ENCODE data around the gene AFG3L2. TPM values are rescaled to one million over a fixed set of nuclear protein-coding genes. Genes with fewer than 3 reads are reported as not detected.

Gene AFG3L2
- total RNA-seq, 2 donors from 2014 or later, result 39.7 to 51.5 TPM

DNA sequence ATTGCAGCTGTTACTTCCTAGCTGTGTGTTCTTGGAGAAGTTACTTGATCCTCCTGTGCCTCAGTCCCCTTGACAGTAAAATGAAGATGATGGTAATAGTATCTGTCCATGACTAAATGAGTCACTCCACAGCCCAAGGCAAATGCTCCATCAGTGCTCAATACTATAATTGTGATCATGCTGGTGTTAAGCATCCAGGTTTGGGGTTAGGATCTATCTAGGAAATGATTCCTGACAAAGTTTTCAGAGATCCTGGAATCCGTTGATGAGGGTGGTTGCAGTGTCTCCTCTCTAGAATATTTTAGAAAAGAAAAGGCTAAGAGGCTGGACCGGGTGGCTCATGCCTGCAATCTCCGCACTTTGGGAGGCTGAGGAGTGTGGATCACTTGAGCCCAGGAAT is 28.0 kb upstream of the AFG3L2 start:
- Histone ChIP-seq H3K36me3 (no peaks in the 10 kb centered on the region), H3K4me3 (no peak overlapping the region), H3K27me3 (replicated peaks; ENCODE audit: insufficient read depth) (no peaks in the 10 kb centered on the region), H3K9me3 (no peaks in the 10 kb centered on the region), H3K4me1 (replicated peaks) (no peaks in the 10 kb centered on the region), H3K27ac (no peak overlapping the region)
- no peak for TF ChIP-seq CTCF (IDR thresholded peaks at IDR 0.05)
- no peak for TF ChIP-seq POLR2A (IDR thresholded peaks at IDR 0.05)
- TF ChIP-seq POLR2AphosphoS5 (IDR thresholded peaks at IDR 0.05), result no peak
- intact Hi-C loops (cut with DNase I), result loop anchor here (5.0 kb wide), 2 partner anchors 252 to 477 kb away; partner anchors contain the start of genes PTPN2 and SPIRE1
- no peak for DNase-seq (ENCODE audit: low spot score)
- WGBS, result 86% methylated on average over 3 of the region's 3 CpGs

DNA sequence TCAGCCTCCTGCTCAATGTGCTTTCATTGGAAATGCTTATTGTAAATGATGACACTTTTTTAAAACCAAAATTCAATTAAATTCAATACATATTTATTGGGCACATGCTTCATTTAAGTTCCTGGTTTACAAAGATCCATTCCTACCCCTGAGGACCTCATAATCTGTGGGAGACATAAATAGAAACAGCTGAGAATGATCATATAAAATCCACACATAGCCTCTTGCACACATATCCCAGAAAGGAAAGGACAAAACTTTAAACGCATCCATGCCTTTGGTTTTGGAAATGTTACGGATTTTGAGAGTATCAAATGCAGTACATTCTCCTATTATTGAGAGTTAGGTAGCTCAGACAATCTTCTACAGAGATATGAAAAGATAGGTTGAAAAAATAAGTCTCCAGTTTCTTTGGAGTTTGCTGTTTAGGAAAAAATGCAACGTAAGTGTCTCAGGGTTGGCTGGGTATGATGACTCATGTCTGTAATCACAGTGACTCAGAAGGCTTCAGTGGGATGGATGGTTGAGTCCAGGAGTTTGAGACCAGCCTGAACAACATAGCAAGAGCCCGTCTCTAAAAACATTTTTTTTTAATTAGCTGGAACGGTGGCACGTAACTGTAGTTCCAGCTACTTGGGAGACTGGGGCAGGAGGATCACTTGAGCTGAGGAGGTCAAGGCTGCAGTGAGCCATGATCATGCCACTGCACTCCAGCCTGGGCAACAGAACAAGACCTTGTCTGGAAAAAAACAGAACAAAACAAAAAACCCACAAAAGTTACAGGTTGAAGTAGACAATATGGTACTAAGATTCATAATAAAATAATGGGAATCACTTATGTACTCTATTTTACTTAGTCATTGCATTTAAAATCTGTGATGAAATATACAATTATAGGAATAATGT is 26.8 kb upstream of the AFG3L2 start:
- H3K4me3 ChIP-seq, result no peak overlapping the region
- no peak for DNase-seq (ENCODE audit: low spot score)
- intact Hi-C loops (cut with DNase I), result no loop called here

GRCh38 chr18:12401881-12402280 is 24.9 kb upstream of the AFG3L2 start:
- Histone ChIP-seq H3K4me1 (replicated peaks) (no peaks in the 10 kb centered on the region), H3K27me3 (replicated peaks; ENCODE audit: insufficient read depth) (no peaks in the 10 kb centered on the region), H3K36me3 (no peaks in the 10 kb centered on the region), H3K9me3 (no peaks in the 10 kb centered on the region), H3K4me3 (no peak overlapping the region), H3K27ac (no peak overlapping the region)
- DNase-seq (ENCODE audit: low spot score), result no peak
- intact Hi-C loops (cut with DNase I), result no loop called here
- WGBS, result 50% methylated on average over 9 of the region's 9 CpGs
- TF ChIP-seq POLR2A (IDR thresholded peaks at IDR 0.05) (no peak), CTCF (IDR thresholded peaks at IDR 0.05) (no peak), POLR2AphosphoS5 (IDR thresholded peaks at IDR 0.05) (no peak)

More for the DNA sequence above, 26.8 kb upstream of the AFG3L2 start:
- Histone ChIP-seq H3K36me3 (no peaks in the 10 kb centered on the region), H3K27me3 (replicated peaks; ENCODE audit: insufficient read depth) (no peaks in the 10 kb centered on the region), H3K4me1 (replicated peaks) (no peaks in the 10 kb centered on the region), H3K27ac (no peak overlapping the region), H3K9me3 (no peaks in the 10 kb centered on the region)
- 54% methylated on average over 6 of the region's 6 CpGs for WGBS
- no peak for TF ChIP-seq POLR2A (IDR thresholded peaks at IDR 0.05)
- TF ChIP-seq POLR2AphosphoS5 (IDR thresholded peaks at IDR 0.05), result no peak
- no peak for TF ChIP-seq CTCF (IDR thresholded peaks at IDR 0.05)

- TF ChIP-seq POLR2AphosphoS5 (IDR thresholded peaks at IDR 0.05), result no peak
- no peak for TF ChIP-seq CTCF (IDR thresholded peaks at IDR 0.05)
- TF ChIP-seq POLR2A (IDR thresholded peaks at IDR 0.05), result no peak
- intact Hi-C loops (cut with DNase I), result loop anchor here (10.0 kb wide), 1 partner anchor 546 kb away; the partner anchor contains the start of gene SEH1L
- no peaks in the 10 kb centered on the region for H3K9me3 ChIP-seq
- H3K4me3 ChIP-seq, result no peak overlapping the region
- H3K27me3 ChIP-seq (replicated peaks; ENCODE audit: insufficient read depth), result no peaks in the 10 kb centered on the region
- H3K27ac ChIP-seq, result no peak overlapping the region
- no peaks in the 10 kb centered on the region for H3K36me3 ChIP-seq
- WGBS, result 85% methylated on average over 5 of the region's 5 CpGs
- H3K4me1 ChIP-seq (replicated peaks), result no peaks in the 10 kb centered on the region
- DNase-seq (ENCODE audit: low spot score), result no peak
Measured at GRCh38 chr18:12399231-12399630, 22.2 kb upstream of the AFG3L2 start.

Data from prostate gland (tissue), 2 donors.